HepG2 (cell line): ENCODE measurements around the gene ANG. TPM values are rescaled to one million over a fixed set of nuclear protein-coding genes. Genes with fewer than 3 reads are reported as not detected.
A peak's percentile ranks its signal among the peaks of the same experiment; 100 is the strongest.

Experiments used
- ATF7-NPFF ChIP-seq: sonication (generic); formaldehyde crosslinking; IDR thresholded peaks from 2 replicates; pipeline ENCODE4 v1.8.1; 2023; ENCODE audit warnings: mild to moderate bottlenecking, low read depth, missing genetic modification reagents, moderate library complexity
- GATA4 ChIP-seq: sonication (generic); IDR thresholded peaks from 2 replicates; pipeline ENCODE4 v1.6.1; 2016; ENCODE audit warnings: antibody characterized with exemption, low read depth, borderline replicate concordance
- HMG20B ChIP-seq: conservative IDR thresholded peaks from 2 replicates; pipeline ENCODE4 v1.6.1; 2016; ENCODE audit warnings: missing genetic modification reagents, missing compliant biosample characterization
- MED8 ChIP-seq: sonication (generic); formaldehyde crosslinking; IDR thresholded peaks from 2 replicates; pipeline ENCODE4 v1.8.1; 2023; ENCODE audit warnings: mild to moderate bottlenecking, missing genetic modification reagents; ENCODE audit not compliant: insufficient replicate concordance
- RXRA ChIP-seq: sonication (generic); formaldehyde crosslinking; IDR thresholded peaks from 2 replicates; pipeline ENCODE4 v1.5.1; 2020; ENCODE audit warnings: missing genetic modification reagents
- SAFB2 ChIP-seq: sonication (generic); formaldehyde crosslinking; IDR thresholded peaks from 2 replicates; pipeline ENCODE4 v1.5.1; 2020; ENCODE audit warnings: missing genetic modification reagents, low read depth, mild to moderate bottlenecking, borderline replicate concordance
- SIX1 ChIP-seq: sonication (generic); formaldehyde crosslinking; IDR thresholded peaks from 2 replicates; pipeline ENCODE4 v1.4.0; 2020; ENCODE audit warnings: missing genetic modification reagents, borderline replicate concordance
- SNAPC4 ChIP-seq: sonication (generic); formaldehyde crosslinking; IDR thresholded peaks from 2 replicates; pipeline ENCODE4 v1.4.0; 2020; ENCODE audit warnings: mild to moderate bottlenecking, missing genetic modification reagents
- SOX6 ChIP-seq, 2 experiments: fragments of 450-650 bp in 1 of 2; sonication (generic) in 1 of 2; formaldehyde crosslinking in 1 of 2; IDR thresholded peaks; 2 replicates each; pipeline versions ENCODE4 v1.4.0 to v1.6.1; 2017 to 2020; ENCODE audit warnings: antibody characterized with exemption in 1 of 2, mild to moderate bottlenecking in 1 of 2, missing genetic modification reagents in 1 of 2
- TFDP2 ChIP-seq: sonication (generic); formaldehyde crosslinking; IDR thresholded peaks from 2 replicates; pipeline ENCODE4 v1.4.0; 2020; ENCODE audit warnings: missing genetic modification reagents
- ZC3H13 ChIP-seq: sonication (generic); formaldehyde crosslinking; IDR thresholded peaks from 2 replicates; pipeline ENCODE4 v1.8.1; 2023; ENCODE audit warnings: mild to moderate bottlenecking, missing genetic modification reagents, moderate library complexity
- ZFAT ChIP-seq: sonication (generic); formaldehyde crosslinking; conservative IDR thresholded peaks from 2 replicates; pipeline ENCODE4 v1.8.1; 2023; ENCODE audit warnings: missing genetic modification reagents, inconsistent platforms
- ZFP36L2 ChIP-seq: sonication (generic); formaldehyde crosslinking; IDR thresholded peaks from 2 replicates; pipeline ENCODE4 v1.4.0; 2020; ENCODE audit warnings: missing genetic modification reagents
- ZNF547 ChIP-seq: sonication (generic); formaldehyde crosslinking; IDR thresholded peaks from 2 replicates; pipeline ENCODE4 v1.5.1; 2020; ENCODE audit warnings: mild to moderate bottlenecking, missing genetic modification reagents
- ZNF775 ChIP-seq: sonication (generic); formaldehyde crosslinking; IDR thresholded peaks from 2 replicates; pipeline ENCODE4 v1.4.0; 2020; ENCODE audit warnings: missing genetic modification reagents, mild to moderate bottlenecking, moderate library complexity, borderline replicate concordance
- polyA plus RNA-seq, 8 experiments: library from polyadenylated mRNA; depleted of rRNA in 3 of 8; stranded (reverse) in 7 of 8; unstranded in 1 of 8; fragments of >200 nt; fragmentation: Illumina TruSeq in 4 of 8; extraction: Trizol in 4 of 8; gene quantifications; 2 replicates each; pipeline versions ENCODE4 v1.2.1 to v1.2.3, GENCODE V29; 2011 to 2016; ENCODE audit warnings: low read depth in 4 of 8, missing spikeins in 1 of 8, mixed read lengths in 1 of 8; ENCODE audit not compliant: insufficient read depth in 1 of 8
- total RNA-seq, 5 experiments: library from RNA; depleted of rRNA; stranded (reverse); fragments of >200 nt; fragmentation: Illumina TruSeq; extraction: Trizol; gene quantifications; 2 replicates each; pipeline ENCODE4 v1.2.3, GENCODE V29; 2016; ENCODE audit warnings: low read depth in 1 of 5
- TF ChIP-seq, protein P1 (sequence below): sonication (generic); formaldehyde crosslinking; IDR thresholded peaks from 2 replicates; pipeline ENCODE4 v1.9.0; 2021; ENCODE audit warnings: missing genetic modification reagents, borderline replicate concordance
- TF ChIP-seq, protein P2 (sequence below): sonication (generic); formaldehyde crosslinking; IDR thresholded peaks from 2 replicates; pipeline ENCODE4 v1.5.1; 2020; ENCODE audit warnings: missing genetic modification reagents, mild to moderate bottlenecking, borderline replicate concordance

Gene ANG
- total and polyA plus RNA-seq, 2 of the 13 experiments (the other 11 are each of a cell fraction or from before 2014, with no cell fraction given): 83.6 to 401 TPM

- TF ChIP-seq GATA4: no peak
- TF ChIP-seq ZFP36L2 (CRISPR knock-in tag): no peak
- TF ChIP-seq, protein P1, sequence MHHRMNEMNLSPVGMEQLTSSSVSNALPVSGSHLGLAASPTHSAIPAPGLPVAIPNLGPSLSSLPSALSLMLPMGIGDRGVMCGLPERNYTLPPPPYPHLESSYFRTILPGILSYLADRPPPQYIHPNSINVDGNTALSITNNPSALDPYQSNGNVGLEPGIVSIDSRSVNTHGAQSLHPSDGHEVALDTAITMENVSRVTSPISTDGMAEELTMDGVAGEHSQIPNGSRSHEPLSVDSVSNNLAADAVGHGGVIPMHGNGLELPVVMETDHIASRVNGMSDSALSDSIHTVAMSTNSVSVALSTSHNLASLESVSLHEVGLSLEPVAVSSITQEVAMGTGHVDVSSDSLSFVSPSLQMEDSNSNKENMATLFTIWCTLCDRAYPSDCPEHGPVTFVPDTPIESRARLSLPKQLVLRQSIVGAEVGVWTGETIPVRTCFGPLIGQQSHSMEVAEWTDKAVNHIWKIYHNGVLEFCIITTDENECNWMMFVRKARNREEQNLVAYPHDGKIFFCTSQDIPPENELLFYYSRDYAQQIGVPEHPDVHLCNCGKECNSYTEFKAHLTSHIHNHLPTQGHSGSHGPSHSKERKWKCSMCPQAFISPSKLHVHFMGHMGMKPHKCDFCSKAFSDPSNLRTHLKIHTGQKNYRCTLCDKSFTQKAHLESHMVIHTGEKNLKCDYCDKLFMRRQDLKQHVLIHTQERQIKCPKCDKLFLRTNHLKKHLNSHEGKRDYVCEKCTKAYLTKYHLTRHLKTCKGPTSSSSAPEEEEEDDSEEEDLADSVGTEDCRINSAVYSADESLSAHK: no peak
- no peak for TF ChIP-seq HMG20B (CRISPR knock-in tag)
- TF ChIP-seq RXRA (CRISPR knock-in tag): no peak; the same call in 1 of the 2 replicates
- peak; percentile 4 for TF ChIP-seq ZNF775 (CRISPR knock-in tag)
- TF ChIP-seq ATF7-NPFF (CRISPR knock-in tag): no peak
- peak; percentile 87 for TF ChIP-seq MED8
- no peak for TF ChIP-seq SIX1 (CRISPR knock-in tag)
- no peak for TF ChIP-seq ZC3H13 (CRISPR knock-in tag)
- no peak for TF ChIP-seq ZNF547 (CRISPR knock-in tag)
- TF ChIP-seq, protein P2, sequence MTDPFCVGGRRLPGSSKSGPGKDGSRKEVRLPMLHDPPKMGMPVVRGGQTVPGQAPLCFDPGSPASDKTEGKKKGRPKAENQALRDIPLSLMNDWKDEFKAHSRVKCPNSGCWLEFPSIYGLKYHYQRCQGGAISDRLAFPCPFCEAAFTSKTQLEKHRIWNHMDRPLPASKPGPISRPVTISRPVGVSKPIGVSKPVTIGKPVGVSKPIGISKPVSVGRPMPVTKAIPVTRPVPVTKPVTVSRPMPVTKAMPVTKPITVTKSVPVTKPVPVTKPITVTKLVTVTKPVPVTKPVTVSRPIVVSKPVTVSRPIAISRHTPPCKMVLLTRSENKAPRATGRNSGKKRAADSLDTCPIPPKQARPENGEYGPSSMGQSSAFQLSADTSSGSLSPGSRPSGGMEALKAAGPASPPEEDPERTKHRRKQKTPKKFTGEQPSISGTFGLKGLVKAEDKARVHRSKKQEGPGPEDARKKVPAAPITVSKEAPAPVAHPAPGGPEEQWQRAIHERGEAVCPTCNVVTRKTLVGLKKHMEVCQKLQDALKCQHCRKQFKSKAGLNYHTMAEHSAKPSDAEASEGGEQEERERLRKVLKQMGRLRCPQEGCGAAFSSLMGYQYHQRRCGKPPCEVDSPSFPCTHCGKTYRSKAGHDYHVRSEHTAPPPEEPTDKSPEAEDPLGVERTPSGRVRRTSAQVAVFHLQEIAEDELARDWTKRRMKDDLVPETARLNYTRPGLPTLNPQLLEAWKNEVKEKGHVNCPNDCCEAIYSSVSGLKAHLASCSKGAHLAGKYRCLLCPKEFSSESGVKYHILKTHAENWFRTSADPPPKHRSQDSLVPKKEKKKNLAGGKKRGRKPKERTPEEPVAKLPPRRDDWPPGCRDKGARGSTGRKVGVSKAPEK (CRISPR knock-in tag): no peak
- no peak for TF ChIP-seq SOX6 (IDR thresholded peaks at IDR 0.05)
- TF ChIP-seq SOX6 (CRISPR knock-in tag; IDR thresholded peaks at IDR 0.05): no peak; the same call in 1 of the 2 replicates
- TF ChIP-seq SAFB2: no peak
- TF ChIP-seq ZFAT: no peak
- no peak; the same call in 1 of the 2 replicates for TF ChIP-seq SNAPC4 (CRISPR knock-in tag)
- no peak for TF ChIP-seq TFDP2 (CRISPR knock-in tag)
Observed at GRCh38 chr14:20684662-20685456, 3.7 kb upstream of the ANG start (continued).
